ENCODE data around the gene PTGFRN. TPM values are rescaled to one million over a fixed set of nuclear protein-coding genes. Genes with fewer than 3 reads are reported as not detected.
"Not testable (repeated sequence)": the region's sequence is repeated elsewhere in the genome, so short reads cannot be mapped to it uniquely, and the experiment has no call there.

The PTGFRN gene
- polyA plus RNA-seq, 1 donor from 2014 or later, result 20.1 TPM

DNA sequence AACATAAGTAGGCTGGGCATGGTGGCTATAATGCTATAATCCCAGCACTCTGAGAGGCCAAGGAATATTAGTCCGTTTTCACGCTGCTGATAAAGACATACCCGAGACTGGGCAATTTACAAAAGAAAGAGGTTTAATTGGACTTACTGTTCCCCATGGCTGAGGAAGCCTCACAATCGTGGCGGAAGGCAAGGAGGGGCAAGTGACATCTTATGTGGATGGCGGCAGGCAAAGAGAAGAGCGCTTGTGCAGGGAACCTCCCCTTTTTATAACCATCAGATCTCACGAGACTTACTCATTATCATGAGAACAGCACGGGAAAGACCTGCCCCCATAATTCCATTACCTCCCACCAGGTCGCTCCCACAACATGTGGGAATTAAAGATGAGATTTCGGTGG lies 28.5 kb downstream of the PTGFRN start:
- no peaks in the 10 kb centered on the region for H3K9me3 ChIP-seq (ENCODE audit: low read length)
- H3K9ac ChIP-seq (ENCODE audit: low read length), result no peak overlapping the region
- no peak overlapping the region for H2AFZ ChIP-seq (ENCODE audit: low read depth, low read length)

DNA sequence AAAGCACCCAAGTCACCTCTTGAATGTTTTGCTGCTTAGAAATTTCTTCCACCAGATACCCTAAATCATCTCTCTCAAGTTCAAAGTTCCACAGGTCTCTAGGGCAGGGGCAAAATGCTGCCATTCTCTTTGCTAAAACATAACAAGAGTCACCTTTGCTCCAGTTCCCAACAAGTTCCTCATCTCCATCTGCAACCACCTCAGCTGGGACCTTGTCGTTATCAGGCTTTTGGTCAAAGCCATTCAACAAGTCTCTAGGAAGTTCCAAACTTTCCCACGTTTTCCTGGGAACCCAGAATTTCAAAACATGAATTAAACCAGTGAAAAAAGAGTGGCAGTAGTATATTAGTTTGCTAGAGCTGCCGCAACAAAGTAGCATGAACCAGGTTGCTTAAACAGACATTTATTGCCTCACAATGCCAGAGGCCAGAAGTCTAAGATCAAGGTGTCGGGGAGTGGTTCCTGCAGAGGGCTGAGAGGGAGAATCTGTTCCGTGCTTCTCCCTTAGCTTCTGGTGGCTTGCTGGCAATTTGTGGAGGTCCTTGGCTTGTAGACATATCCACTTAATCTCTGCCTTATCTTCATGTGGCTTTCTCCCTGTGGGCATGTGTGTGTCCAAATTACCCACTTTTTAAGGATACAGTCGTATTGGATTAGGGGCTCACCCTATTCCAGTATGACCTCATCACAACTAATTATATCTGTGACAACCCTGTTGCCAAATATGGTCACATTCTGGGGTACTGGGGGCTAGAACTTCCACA lies 30.2 kb downstream of the PTGFRN start:
- H3K27me3 ChIP-seq (ENCODE audit: insufficient read depth, low read depth, low read length); H2AFZ ChIP-seq (ENCODE audit: low read depth, low read length); H3K9me2 ChIP-seq (ENCODE audit: insufficient read depth, low read length); H3K79me2 ChIP-seq (replicated peaks; ENCODE audit: insufficient read depth, low read length); H3K4me3 ChIP-seq (ENCODE audit: low read length); H3K9ac ChIP-seq (ENCODE audit: low read length); H3K36me3 ChIP-seq (ENCODE audit: insufficient read depth, low read length); H3K4me2 ChIP-seq (ENCODE audit: low read length); H3F3A ChIP-seq (ENCODE audit: insufficient read depth, low read length, poor library complexity, severe bottlenecking); H3K9me3 ChIP-seq (ENCODE audit: low read length); H3K27ac ChIP-seq (ENCODE audit: low read length); H4K20me1 ChIP-seq (ENCODE audit: insufficient read depth): not testable (repeated sequence)

More for the DNA sequence above, 28.5 kb downstream of the PTGFRN start:
- Histone ChIP-seq H4K20me1 (ENCODE audit: insufficient read depth) (no peaks in the 10 kb centered on the region), H3K4me3 (ENCODE audit: low read length) (no peak overlapping the region), H3K36me3 (ENCODE audit: insufficient read depth, low read length) (no peaks in the 10 kb centered on the region), H3K4me2 (ENCODE audit: low read length) (no peak overlapping the region), H3K9me2 (ENCODE audit: insufficient read depth, low read length) (no peaks in the 10 kb centered on the region), H3K27ac (ENCODE audit: low read length) (no peak overlapping the region), H3K79me2 (replicated peaks; ENCODE audit: insufficient read depth, low read length) (no peaks in the 10 kb centered on the region), H3K27me3 (ENCODE audit: insufficient read depth, low read depth, low read length) (no peaks in the 10 kb centered on the region), H3F3A (ENCODE audit: insufficient read depth, low read length, poor library complexity, severe bottlenecking) (no peaks in the 10 kb centered on the region)
- TF ChIP-seq, protein P1, sequence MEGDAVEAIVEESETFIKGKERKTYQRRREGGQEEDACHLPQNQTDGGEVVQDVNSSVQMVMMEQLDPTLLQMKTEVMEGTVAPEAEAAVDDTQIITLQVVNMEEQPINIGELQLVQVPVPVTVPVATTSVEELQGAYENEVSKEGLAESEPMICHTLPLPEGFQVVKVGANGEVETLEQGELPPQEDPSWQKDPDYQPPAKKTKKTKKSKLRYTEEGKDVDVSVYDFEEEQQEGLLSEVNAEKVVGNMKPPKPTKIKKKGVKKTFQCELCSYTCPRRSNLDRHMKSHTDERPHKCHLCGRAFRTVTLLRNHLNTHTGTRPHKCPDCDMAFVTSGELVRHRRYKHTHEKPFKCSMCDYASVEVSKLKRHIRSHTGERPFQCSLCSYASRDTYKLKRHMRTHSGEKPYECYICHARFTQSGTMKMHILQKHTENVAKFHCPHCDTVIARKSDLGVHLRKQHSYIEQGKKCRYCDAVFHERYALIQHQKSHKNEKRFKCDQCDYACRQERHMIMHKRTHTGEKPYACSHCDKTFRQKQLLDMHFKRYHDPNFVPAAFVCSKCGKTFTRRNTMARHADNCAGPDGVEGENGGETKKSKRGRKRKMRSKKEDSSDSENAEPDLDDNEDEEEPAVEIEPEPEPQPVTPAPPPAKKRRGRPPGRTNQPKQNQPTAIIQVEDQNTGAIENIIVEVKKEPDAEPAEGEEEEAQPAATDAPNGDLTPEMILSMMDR (IDR thresholded peaks at IDR 0.05; ENCODE audit: poor library complexity, severe bottlenecking), result no peak
- TF ChIP-seq MXI1 (conservative IDR thresholded peaks at IDR 0.05; ENCODE audit: poor library complexity, severe bottlenecking) (no peak), RAD21 (conservative IDR thresholded peaks at IDR 0.05) (no peak)

DNA sequence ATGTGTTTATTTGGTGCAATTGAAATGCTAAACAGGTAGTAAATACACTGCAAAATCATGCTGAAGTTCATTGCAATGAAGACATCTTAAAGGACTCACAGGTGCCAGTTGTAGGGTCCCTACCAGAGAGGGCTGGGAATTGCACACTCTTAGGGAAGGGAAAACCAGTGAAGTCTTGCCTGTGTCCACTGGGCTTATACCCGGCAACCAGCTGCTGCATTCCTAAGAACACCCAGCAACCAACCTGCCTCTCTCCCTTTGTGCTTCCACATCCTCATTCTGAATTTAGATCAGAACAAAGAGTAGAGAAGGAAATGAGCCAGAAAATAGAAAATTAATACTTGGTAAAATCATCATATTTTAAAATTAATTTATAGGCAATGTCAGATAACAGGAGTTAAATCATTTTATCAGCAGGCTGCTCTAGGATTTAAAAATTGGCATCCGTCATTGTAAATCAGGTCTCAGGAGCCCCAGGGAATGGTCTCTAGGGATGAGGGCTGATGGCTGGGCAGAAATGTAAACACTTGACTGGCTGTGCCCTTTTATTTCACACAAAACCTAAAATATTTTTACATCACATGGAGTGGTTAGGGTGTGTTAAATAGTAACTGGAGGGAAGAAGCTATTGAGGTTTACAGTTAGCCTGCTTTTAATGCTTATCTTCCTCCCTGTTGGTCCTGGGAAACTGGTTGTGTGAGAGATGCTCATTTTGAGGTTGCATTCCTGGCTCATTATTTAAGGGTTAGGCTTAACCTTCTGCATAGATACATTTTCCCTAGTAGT lies 31.3 kb downstream of the PTGFRN start:
- Histone ChIP-seq H4K20me1 (ENCODE audit: insufficient read depth) (no peaks in the 10 kb centered on the region), H3K9ac (ENCODE audit: low read length) (peak overlapping the region; percentile 15), H3K4me2 (ENCODE audit: low read length) (no peak overlapping the region), H2AFZ (ENCODE audit: low read depth, low read length) (no peak overlapping the region), H3K27me3 (ENCODE audit: insufficient read depth, low read depth, low read length) (no peaks in the 10 kb centered on the region), H3K9me3 (ENCODE audit: low read length) (no peaks in the 10 kb centered on the region), H3K4me3 (ENCODE audit: low read length) (no peak overlapping the region), H3K79me2 (replicated peaks; ENCODE audit: insufficient read depth, low read length) (no peaks in the 10 kb centered on the region), H3F3A (ENCODE audit: insufficient read depth, low read length, poor library complexity, severe bottlenecking) (no peaks in the 10 kb centered on the region), H3K9me2 (ENCODE audit: insufficient read depth, low read length) (no peaks in the 10 kb centered on the region), H3K36me3 (ENCODE audit: insufficient read depth, low read length) (no peaks in the 10 kb centered on the region), H3K27ac (ENCODE audit: low read length) (no peak overlapping the region)
- no peak for TF ChIP-seq MXI1 (conservative IDR thresholded peaks at IDR 0.05; ENCODE audit: poor library complexity, severe bottlenecking)
- TF ChIP-seq EZH2 (IDR thresholded peaks at IDR 0.05; ENCODE audit: borderline replicate concordance, insufficient read depth, low read length, poor library complexity, severe bottlenecking), result no peak
- no peak for TF ChIP-seq EP300 (conservative IDR thresholded peaks at IDR 0.05; ENCODE audit: poor library complexity, severe bottlenecking)
- TF ChIP-seq, protein P1 (IDR thresholded peaks at IDR 0.05; ENCODE audit: poor library complexity, severe bottlenecking), result no peak
- TF ChIP-seq SMC3 (conservative IDR thresholded peaks at IDR 0.05; ENCODE audit: poor library complexity), result no peak
- no peak for TF ChIP-seq POLR2AphosphoS5 (IDR thresholded peaks at IDR 0.05)
- TF ChIP-seq, protein P2, sequence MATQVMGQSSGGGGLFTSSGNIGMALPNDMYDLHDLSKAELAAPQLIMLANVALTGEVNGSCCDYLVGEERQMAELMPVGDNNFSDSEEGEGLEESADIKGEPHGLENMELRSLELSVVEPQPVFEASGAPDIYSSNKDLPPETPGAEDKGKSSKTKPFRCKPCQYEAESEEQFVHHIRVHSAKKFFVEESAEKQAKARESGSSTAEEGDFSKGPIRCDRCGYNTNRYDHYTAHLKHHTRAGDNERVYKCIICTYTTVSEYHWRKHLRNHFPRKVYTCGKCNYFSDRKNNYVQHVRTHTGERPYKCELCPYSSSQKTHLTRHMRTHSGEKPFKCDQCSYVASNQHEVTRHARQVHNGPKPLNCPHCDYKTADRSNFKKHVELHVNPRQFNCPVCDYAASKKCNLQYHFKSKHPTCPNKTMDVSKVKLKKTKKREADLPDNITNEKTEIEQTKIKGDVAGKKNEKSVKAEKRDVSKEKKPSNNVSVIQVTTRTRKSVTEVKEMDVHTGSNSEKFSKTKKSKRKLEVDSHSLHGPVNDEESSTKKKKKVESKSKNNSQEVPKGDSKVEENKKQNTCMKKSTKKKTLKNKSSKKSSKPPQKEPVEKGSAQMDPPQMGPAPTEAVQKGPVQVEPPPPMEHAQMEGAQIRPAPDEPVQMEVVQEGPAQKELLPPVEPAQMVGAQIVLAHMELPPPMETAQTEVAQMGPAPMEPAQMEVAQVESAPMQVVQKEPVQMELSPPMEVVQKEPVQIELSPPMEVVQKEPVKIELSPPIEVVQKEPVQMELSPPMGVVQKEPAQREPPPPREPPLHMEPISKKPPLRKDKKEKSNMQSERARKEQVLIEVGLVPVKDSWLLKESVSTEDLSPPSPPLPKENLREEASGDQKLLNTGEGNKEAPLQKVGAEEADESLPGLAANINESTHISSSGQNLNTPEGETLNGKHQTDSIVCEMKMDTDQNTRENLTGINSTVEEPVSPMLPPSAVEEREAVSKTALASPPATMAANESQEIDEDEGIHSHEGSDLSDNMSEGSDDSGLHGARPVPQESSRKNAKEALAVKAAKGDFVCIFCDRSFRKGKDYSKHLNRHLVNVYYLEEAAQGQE (IDR thresholded peaks at IDR 0.05; ENCODE audit: borderline replicate concordance), result no peak
- TF ChIP-seq RAD21 (conservative IDR thresholded peaks at IDR 0.05), result no peak
- no peak for TF ChIP-seq TAF1 (IDR thresholded peaks at IDR 0.05; ENCODE audit: low read depth)
